Measurements from ENCODE around the gene PBX3.

DNA sequence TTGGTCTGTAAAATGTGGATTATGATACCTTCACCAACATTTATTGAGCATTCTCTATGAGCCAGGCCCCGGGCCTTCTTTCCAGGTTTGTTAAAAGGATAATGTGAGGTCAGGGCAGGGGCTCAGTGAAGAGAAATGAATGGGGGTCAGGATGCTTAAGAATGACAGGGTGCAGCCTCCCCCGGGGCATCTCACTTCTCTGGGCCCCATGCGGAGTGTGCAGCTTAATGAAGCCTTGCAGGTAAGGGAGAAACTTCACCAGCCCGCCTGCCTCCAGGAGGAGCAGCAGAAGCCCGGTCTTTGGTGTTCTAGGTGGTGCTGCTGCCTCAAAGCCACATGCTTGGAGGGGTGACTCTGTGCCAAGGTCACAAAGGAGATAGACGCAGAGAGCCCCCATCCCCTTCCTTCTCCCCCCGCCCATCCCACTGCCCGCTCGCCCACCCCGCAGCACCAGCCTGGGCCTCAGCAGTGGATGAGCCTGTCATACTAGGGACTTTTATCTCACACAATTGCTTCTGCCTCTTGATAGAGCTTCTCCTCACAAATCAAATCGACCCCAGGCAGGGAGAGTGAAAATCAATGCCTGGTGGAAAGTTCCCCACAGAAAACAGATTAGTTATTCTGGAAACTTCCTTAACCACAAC, 244.8 kb downstream of the PBX3 start:
- TF ChIP-seq POLR2A (IDR thresholded peaks at IDR 0.05; ENCODE audit: low read length) (no peak), GATA1 (IDR thresholded peaks at IDR 0.05; ENCODE audit: low read depth, low read length) (no peak)
